Caco-2 (cell line): ENCODE data around the gene HCN1. TPM values are rescaled to one million over a fixed set of nuclear protein-coding genes. Genes with fewer than 3 reads are reported as not detected.

Experiments
- BruUV-seq: library from RNA; stranded (reverse); fragments of 400-500 nt; replicated peaks from 2 replicates; lab custom pipeline; 2021; lab: Mats Ljungman, UMichigan
- CTCF ChIA-PET: fragments of 300-600 bp; sonication (Branson Sonifier 250); formaldehyde crosslinking; loops from one replicate; lab custom pipeline; 2022; ENCODE audit warnings: antibody characterized with exemption; lab: Charles Lee
- POLR2A ChIA-PET: fragments of 300-600 bp; sonication (Branson Sonifier 250); formaldehyde crosslinking; loops from one replicate; lab custom pipeline; 2022; ENCODE audit warnings: antibody characterized with exemption; lab: Charles Lee
- DNase-seq, 2 experiments: peaks; one replicate each; pipeline versions ENCODE4 v3.0.0 to v3.0.0-alpha.2; 2020 to 2022
- H3K27me3 ChIP-seq: replicated peaks from 2 replicates; pipeline ENCODE4 v1.6.0; 2011; ENCODE audit warnings: low read length; ENCODE audit not compliant: control insufficient read depth, insufficient read depth
- H3K36me3 ChIP-seq: 2 replicates; pipeline ENCODE4 v1.5.1; 2011; ENCODE audit warnings: low read length; ENCODE audit not compliant: control insufficient read depth, insufficient read depth
- H3K4me1 ChIP-seq: fragments of 250-450 bp; sonication (Bioruptor Pico); 2 replicates; pipeline ENCODE4 v1.5.1; 2020; ENCODE audit warnings: mild to moderate bottlenecking
- H3K4me3 ChIP-seq: 2 replicates; pipeline ENCODE4 v1.5.1; 2011; ENCODE audit warnings: low read depth, mild to moderate bottlenecking, control low read depth, low read length
- H3K9me3 ChIP-seq: fragments of 250-450 bp; sonication (Bioruptor Pico); 2 replicates; pipeline ENCODE4 v1.5.1; 2020; ENCODE audit warnings: mild to moderate bottlenecking, moderate library complexity
- H3K27ac Mint-ChIP-seq: one replicate; pipeline ENCODE4 v1.8.0; 2022; ENCODE audit warnings: mixed read lengths; ENCODE audit not compliant: unreplicated experiment
- H3K27me3 Mint-ChIP-seq: one replicate; pipeline ENCODE4 v1.8.0; 2022; ENCODE audit warnings: mixed read lengths; ENCODE audit not compliant: insufficient read depth, unreplicated experiment
- H3K36me3 Mint-ChIP-seq: one replicate; pipeline ENCODE4 v1.8.0; 2022; ENCODE audit warnings: mild to moderate bottlenecking, mixed read lengths; ENCODE audit not compliant: insufficient read depth, unreplicated experiment
- H3K4me1 Mint-ChIP-seq: one replicate; pipeline ENCODE4 v1.8.0; 2022; ENCODE audit warnings: low read depth, mixed read lengths; ENCODE audit not compliant: unreplicated experiment
- H3K4me3 Mint-ChIP-seq: one replicate; pipeline ENCODE4 v1.8.0; 2022; ENCODE audit warnings: mild to moderate bottlenecking, moderate library complexity, mixed read lengths; ENCODE audit not compliant: unreplicated experiment
- H3K9me3 Mint-ChIP-seq: one replicate; pipeline ENCODE4 v1.8.0; 2022; ENCODE audit warnings: mixed read lengths; ENCODE audit not compliant: unreplicated experiment
- intact Hi-C: fragments of 100-400 bp; cut with micrococcal nuclease; formaldehyde crosslinking; loops from one replicate; pipeline ENCODE4 v1.10.0; 2022; ENCODE audit not compliant: unreplicated experiment
- total RNA-seq: library from RNA; stranded (reverse); gene quantifications from 2 replicates; pipeline ENCODE4 v1.2.3, GENCODE V29; 2022
- TF ChIP-seq, protein P1 (sequence below), 2 experiments: fragments of 200-600 bp in 1 of 2; IDR thresholded peaks; 1 replicate in 1 of 2; 2 replicates in 1 of 2; pipeline versions ENCODE4 v1.5.1 to v1.8.0; 2011 to 2022; ENCODE audit warnings: antibody characterized with exemption in 1 of 2, control low read depth in 1 of 2, inconsistent platforms in 1 of 2, low read depth in 1 of 2, low read length in 1 of 2, mild to moderate bottlenecking in 1 of 2, moderate library complexity in 1 of 2; ENCODE audit not compliant: insufficient read depth in 1 of 2, severe bottlenecking in 1 of 2, unreplicated experiment in 1 of 2

HCN1 gene
- total RNA-seq, 1 experiment from 2014 or later = not detected

DNA sequence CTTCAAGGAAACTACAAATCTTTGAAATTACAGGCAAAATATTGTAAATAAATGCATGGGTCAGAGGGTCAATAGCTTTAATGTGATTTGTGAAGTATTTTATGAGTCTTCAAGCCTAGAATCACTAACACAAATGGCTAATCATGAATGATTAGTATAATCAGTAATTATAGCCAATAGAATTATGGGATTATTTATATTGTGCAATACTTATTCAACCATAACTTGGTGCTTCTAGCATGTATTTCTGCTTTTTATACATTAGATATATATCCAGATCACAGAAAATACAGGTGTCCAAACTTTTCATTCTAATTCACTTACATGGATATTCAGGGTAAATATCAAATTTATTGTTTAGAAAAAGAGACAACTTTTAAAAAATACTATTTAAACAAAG is 12.1 kb downstream of the HCN1 start:
- DNase-seq = no peak
- ChIA-PET POLR2A (no interaction called here), CTCF (no interaction called here)
- Histone ChIP-seq H3K4me3 (no peak overlapping the region), H3K4me1 (no peaks in the 10 kb centered on the region), H3K9me3 (no peaks in the 10 kb centered on the region), H3K36me3 (no peaks in the 10 kb centered on the region), H3K27me3 (no peaks in the 10 kb centered on the region)
- Mint-ChIP-seq H3K4me1 (no peaks in the 10 kb centered on the region), H3K36me3 (no peaks in the 10 kb centered on the region), H3K27ac (no peak overlapping the region), H3K9me3 (no peaks in the 10 kb centered on the region), H3K4me3 (no peak overlapping the region), H3K27me3 (no peaks in the 10 kb centered on the region)
- TF ChIP-seq, protein P1, sequence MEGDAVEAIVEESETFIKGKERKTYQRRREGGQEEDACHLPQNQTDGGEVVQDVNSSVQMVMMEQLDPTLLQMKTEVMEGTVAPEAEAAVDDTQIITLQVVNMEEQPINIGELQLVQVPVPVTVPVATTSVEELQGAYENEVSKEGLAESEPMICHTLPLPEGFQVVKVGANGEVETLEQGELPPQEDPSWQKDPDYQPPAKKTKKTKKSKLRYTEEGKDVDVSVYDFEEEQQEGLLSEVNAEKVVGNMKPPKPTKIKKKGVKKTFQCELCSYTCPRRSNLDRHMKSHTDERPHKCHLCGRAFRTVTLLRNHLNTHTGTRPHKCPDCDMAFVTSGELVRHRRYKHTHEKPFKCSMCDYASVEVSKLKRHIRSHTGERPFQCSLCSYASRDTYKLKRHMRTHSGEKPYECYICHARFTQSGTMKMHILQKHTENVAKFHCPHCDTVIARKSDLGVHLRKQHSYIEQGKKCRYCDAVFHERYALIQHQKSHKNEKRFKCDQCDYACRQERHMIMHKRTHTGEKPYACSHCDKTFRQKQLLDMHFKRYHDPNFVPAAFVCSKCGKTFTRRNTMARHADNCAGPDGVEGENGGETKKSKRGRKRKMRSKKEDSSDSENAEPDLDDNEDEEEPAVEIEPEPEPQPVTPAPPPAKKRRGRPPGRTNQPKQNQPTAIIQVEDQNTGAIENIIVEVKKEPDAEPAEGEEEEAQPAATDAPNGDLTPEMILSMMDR (IDR thresholded peaks at IDR 0.05; ENCODE audit: insufficient read depth in 1 of 2, low read depth in 1 of 2, low read length in 1 of 2, severe bottlenecking in 1 of 2, unreplicated experiment in 1 of 2) = no peak
- BruUV-seq = no TSS peak
- intact Hi-C loops = no loop called here

DNA sequence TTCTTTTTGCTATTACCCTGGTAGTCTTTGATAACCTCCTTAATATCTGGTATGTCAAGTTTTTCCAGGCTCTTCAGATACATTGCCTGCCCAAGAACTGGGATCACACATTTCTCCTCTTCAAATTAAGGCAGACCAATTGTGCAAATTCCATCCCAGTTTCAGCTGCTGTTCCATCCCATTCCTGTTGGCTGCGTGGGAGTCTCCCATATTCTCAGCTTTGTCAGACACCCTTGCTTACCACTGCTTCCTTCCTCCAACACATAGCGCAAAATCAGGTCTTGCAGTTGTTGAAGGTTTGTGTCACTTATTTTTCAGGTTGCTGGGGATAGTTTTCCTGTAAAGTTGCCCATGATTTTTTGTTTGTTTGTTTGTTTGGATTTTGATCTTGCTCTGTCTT is 15.2 kb downstream of the HCN1 start:
- H3K4me1 Mint-ChIP-seq = no peaks in the 10 kb centered on the region

DNA sequence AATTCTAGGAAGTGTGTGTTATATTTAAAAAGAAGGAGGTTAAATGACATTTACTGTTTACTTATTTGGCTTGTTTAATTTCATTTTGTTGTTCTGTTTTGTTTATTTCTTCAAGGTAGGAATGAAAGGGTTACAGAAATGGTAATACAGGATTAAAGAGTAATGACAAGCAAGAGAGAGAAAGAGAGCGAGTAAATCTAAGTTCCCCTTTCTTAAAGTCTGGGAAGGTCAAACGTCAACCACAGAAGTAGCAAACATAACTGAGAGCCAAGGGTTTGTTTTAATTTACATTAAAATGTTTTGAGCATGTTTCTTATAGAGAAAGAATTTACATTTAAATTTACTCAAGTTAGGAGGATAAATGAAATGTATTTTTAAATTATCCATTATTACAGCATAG is 18.7 kb downstream of the HCN1 start:
- H3K27me3 ChIP-seq = no peaks in the 10 kb centered on the region
- Mint-ChIP-seq H3K27ac (no peak overlapping the region), H3K9me3 (no peaks in the 10 kb centered on the region), H3K36me3 (no peaks in the 10 kb centered on the region), H3K4me3 (no peak overlapping the region), H3K27me3 (no peaks in the 10 kb centered on the region), H3K4me1 (no peaks in the 10 kb centered on the region)
- DNase-seq = no peak
- no TSS peak for BruUV-seq
- CTCF ChIA-PET = no interaction called here
- TF ChIP-seq, protein P1 (IDR thresholded peaks at IDR 0.05; ENCODE audit: insufficient read depth in 1 of 2, low read depth in 1 of 2, low read length in 1 of 2, severe bottlenecking in 1 of 2, unreplicated experiment in 1 of 2) = no peak
- POLR2A ChIA-PET = no interaction called here
- no peaks in the 10 kb centered on the region for H3K9me3 ChIP-seq
- H3K4me1 ChIP-seq = no peaks in the 10 kb centered on the region
- no peaks in the 10 kb centered on the region for H3K36me3 ChIP-seq
- H3K4me3 ChIP-seq = no peak overlapping the region
- intact Hi-C loops = no loop called here

More for the DNA sequence above, 15.2 kb downstream of the HCN1 start:
- Mint-ChIP-seq H3K36me3 (no peaks in the 10 kb centered on the region), H3K4me3 (no peak overlapping the region), H3K27me3 (no peaks in the 10 kb centered on the region), H3K27ac (no peak overlapping the region), H3K9me3 (no peaks in the 10 kb centered on the region)
- Histone ChIP-seq H3K4me3 (no peak overlapping the region), H3K27me3 (no peaks in the 10 kb centered on the region), H3K9me3 (no peaks in the 10 kb centered on the region), H3K36me3 (no peaks in the 10 kb centered on the region), H3K4me1 (no peaks in the 10 kb centered on the region)
- TF ChIP-seq, protein P1 (IDR thresholded peaks at IDR 0.05; ENCODE audit: insufficient read depth in 1 of 2, low read depth in 1 of 2, low read length in 1 of 2, severe bottlenecking in 1 of 2, unreplicated experiment in 1 of 2) = no peak
- ChIA-PET POLR2A (no interaction called here), CTCF (no interaction called here)
- DNase-seq = no peak
- no TSS peak for BruUV-seq
- intact Hi-C loops = no loop called here
